Activated CD8-positive, alpha-beta T cell treated with anti-CD3 and anti-CD28 coated beads, Interleukin-2, amount 10 ng/mL, durations not matched to agents 7 days and 5 days (primary cell): ENCODE data around the gene HELZ. TPM values are rescaled to one million over a fixed set of nuclear protein-coding genes. Genes with fewer than 3 reads are reported as not detected.

ENCODE experiments used
- ATAC-seq: fragments of 150-1000 bp; cut with Tn5 transposase; one replicate; pipeline ENCODE4 v1.10.0; 2021; ENCODE audit warnings: moderate library complexity
- CTCF ChIA-PET: fragments of 350-600 bp; sonication (Branson Sonifier 250); formaldehyde crosslinking; loops from one replicate; lab custom pipeline; 2021; ENCODE audit warnings: antibody characterized with exemption; lab: Charles Lee
- POLR2A ChIA-PET: fragments of 350-600 bp; sonication (Branson Sonifier 250); formaldehyde crosslinking; loops from one replicate; lab custom pipeline; 2021; ENCODE audit warnings: antibody characterized with exemption; lab: Charles Lee
- DNase-seq: peaks from one replicate; pipeline ENCODE4 v3.0.0-alpha.2; 2020
- H3K27ac Mint-ChIP-seq: one replicate; pipeline ENCODE4 v1.8.0; 2021; ENCODE audit warnings: mild to moderate bottlenecking, mixed read lengths
- H3K27me3 Mint-ChIP-seq: one replicate; pipeline ENCODE4 v1.8.0; 2021; ENCODE audit warnings: low read depth, mixed read lengths
- H3K36me3 Mint-ChIP-seq: one replicate; pipeline ENCODE4 v1.8.0; 2021; ENCODE audit warnings: low read depth, mixed read lengths
- H3K4me1 Mint-ChIP-seq: one replicate; pipeline ENCODE4 v1.8.0; 2021; ENCODE audit warnings: low read depth, mixed read lengths
- H3K4me3 Mint-ChIP-seq: one replicate; pipeline ENCODE4 v1.8.0; 2021; ENCODE audit warnings: mild to moderate bottlenecking, mixed read lengths
- H3K9me3 Mint-ChIP-seq: one replicate; pipeline ENCODE4 v1.8.0; 2022; ENCODE audit warnings: mixed read lengths; ENCODE audit not compliant: insufficient read depth
- total RNA-seq, 2 experiments: library from RNA; stranded (reverse); gene quantifications; one replicate each; pipeline ENCODE4 v1.2.3, GENCODE V29; 2021

HELZ gene
- total RNA-seq, 2 experiments from 2014 or later: 69.1 to 76.6 TPM

DNA sequence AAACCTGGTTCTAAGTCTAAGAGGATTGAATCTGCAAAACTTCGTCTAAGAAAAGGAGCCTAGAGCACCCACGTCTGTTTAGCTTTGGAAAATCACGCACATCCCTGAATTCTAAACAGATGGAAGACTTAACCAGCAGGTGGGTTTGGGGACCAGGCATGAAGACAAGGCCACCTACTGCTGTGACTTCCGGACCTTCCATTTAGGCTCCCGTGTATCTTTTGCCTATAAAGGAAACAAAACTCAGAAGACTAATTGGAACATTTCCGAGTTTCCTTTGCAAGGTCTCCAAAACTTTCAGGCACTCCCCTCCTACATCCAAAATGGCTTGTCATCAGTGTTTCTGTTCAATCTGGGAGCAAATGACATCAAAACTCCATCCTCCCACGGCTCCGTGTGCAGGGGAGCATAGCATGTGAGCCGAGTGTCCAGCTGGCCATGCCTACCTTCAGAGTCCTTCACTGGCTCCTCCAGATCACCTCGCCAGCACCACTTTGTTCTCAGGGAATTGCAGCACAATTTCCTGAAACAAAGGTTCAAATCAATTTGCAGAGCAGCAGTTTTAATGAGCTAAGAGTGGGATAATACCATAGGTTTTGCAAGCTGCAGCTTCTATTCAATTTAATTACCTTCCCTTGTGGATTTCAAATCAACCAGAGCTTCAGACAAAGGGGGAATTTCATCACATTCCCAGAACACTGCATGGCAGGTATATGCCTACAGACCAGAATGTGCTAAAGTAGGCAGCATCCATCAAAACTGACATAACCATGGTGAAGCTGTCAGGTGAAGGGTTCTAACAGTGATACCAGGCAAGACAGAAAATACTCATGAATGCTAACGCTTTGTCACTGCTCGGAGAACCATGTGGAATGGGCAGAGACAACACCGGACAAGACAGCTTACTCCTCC lies 177.2 kb downstream of the HELZ start:
- Mint-ChIP-seq H3K27ac (no peak overlapping the region), H3K4me1 (no peaks in the 10 kb centered on the region), H3K27me3 (no peaks in the 10 kb centered on the region), H3K36me3 (peaks cover 10% of the 10 kb centered on the region), H3K9me3 (no peaks in the 10 kb centered on the region), H3K4me3 (no peak overlapping the region)
- no peak for ATAC-seq
- ChIA-PET CTCF (interaction anchor here (0.7 to 2.1 kb wide), 4 partner anchors 9 to 328 kb away, joined by 3 to 13 read pairs (median 4); no protein-coding TSS in a partner anchor), POLR2A (no interaction called here)
- no peak for DNase-seq

DNA sequence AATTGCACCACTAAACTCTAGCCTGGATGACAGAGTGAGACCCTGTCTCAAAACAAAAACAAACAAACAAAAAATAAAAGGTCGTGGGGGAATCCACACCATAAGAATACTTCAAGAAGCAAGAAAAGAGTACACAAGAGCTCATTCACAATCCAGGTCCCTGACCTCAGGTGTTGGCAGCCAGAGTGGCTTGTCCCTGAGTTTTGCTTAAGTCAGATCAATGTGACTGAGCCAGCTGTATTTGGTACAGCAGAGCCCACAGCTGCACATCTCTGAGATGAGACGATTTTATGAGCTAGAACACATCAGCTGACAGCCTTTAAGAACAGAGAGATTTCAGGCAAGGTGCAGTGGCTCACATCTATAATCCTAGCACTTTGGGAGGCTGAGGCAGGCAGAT lies 178.3 kb downstream of the HELZ start:
- Mint-ChIP-seq H3K27me3 (no peaks in the 10 kb centered on the region), H3K9me3 (no peaks in the 10 kb centered on the region), H3K4me1 (no peaks in the 10 kb centered on the region), H3K27ac (no peak overlapping the region), H3K36me3 (peaks cover 3% of the 10 kb centered on the region), H3K4me3 (no peak overlapping the region)
- POLR2A ChIA-PET: no interaction called here
- DNase-seq (no peak), ATAC-seq (no peak)
- CTCF ChIA-PET: no interaction called here

GRCh38 chr17:67063141-67063540 lies 181.9 kb downstream of the HELZ start:
- ChIA-PET POLR2A (no interaction called here), CTCF (no interaction called here)
- Mint-ChIP-seq H3K27ac (no peak overlapping the region), H3K4me1 (no peaks in the 10 kb centered on the region), H3K36me3 (no peaks in the 10 kb centered on the region), H3K4me3 (no peak overlapping the region), H3K9me3 (no peaks in the 10 kb centered on the region), H3K27me3 (no peaks in the 10 kb centered on the region)
- no peak for ATAC-seq
- DNase-seq: no peak

DNA sequence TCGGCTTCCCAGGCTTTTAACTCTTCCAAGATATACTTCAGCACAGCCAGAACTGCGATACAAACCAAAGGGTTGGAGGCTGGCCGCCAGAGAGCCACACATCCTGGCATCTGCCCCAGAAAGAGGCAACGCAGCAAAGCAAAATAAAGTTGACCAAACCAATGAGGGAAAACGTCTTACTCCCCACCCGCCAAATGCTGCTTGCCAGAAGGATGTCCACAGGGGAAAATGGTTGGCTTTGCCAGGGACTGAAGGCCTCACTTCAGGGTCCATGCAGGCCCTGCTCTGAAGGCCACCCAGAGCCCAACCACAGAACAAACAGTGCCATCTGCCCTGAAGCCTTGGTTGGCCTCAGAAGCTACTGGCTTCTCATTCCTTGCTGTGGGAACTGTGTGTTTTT lies 185.6 kb downstream of the HELZ start:
- no peak for DNase-seq
- Mint-ChIP-seq H3K9me3 (no peaks in the 10 kb centered on the region), H3K27ac (no peak overlapping the region), H3K4me3 (no peak overlapping the region), H3K36me3 (no peaks in the 10 kb centered on the region), H3K4me1 (no peaks in the 10 kb centered on the region), H3K27me3 (no peaks in the 10 kb centered on the region)
- ChIA-PET CTCF (no interaction called here), POLR2A (no interaction called here)
- ATAC-seq: no peak

DNA sequence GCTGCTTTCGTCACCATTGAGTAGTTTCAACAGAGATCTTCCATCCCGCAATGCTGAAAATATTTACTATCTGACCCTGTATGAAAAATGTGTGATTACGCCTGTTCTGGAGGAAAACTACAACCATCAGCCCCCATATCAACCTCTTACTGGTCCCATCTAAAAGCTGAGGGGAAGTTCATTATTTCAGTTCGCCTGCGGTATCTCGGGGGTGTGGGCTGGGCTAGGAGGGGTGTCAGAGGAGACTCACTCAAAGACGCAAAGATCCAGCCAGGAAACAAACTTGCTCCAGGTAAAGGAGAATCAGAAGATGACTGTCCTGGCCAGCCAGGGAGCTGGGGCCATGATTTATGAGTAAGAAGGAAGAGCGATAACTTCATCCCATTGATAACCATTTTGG lies 187.0 kb downstream of the HELZ start:
- POLR2A ChIA-PET: interaction anchor here (0.7 kb wide), 1 partner anchor 23 kb away, joined by 5 read pairs; no protein-coding TSS in a partner anchor
- Mint-ChIP-seq H3K4me3 (no peak overlapping the region), H3K4me1 (no peaks in the 10 kb centered on the region), H3K27me3 (no peaks in the 10 kb centered on the region), H3K9me3 (no peaks in the 10 kb centered on the region), H3K27ac (no peak overlapping the region), H3K36me3 (no peaks in the 10 kb centered on the region)
- CTCF ChIA-PET: no interaction called here
- no peak for ATAC-seq
- DNase-seq: no peak

GRCh38 chr17:67056746-67057490 lies 188.1 kb downstream of the HELZ start:
- CTCF ChIA-PET: no interaction called here
- H3K4me3 Mint-ChIP-seq: no peak overlapping the region
- no peak for ATAC-seq
- H3K36me3 Mint-ChIP-seq: no peaks in the 10 kb centered on the region
- H3K27ac Mint-ChIP-seq: no peak overlapping the region
- no peaks in the 10 kb centered on the region for H3K27me3 Mint-ChIP-seq
- H3K9me3 Mint-ChIP-seq: no peaks in the 10 kb centered on the region
- DNase-seq: no peak
- POLR2A ChIA-PET: no interaction called here
- no peaks in the 10 kb centered on the region for H3K4me1 Mint-ChIP-seq

GRCh38 chr17:67055811-67056745 lies 188.9 kb downstream of the HELZ start:
- H3K4me3 Mint-ChIP-seq: no peak overlapping the region
- H3K4me1 Mint-ChIP-seq: no peaks in the 10 kb centered on the region
- no peak for DNase-seq
- H3K27ac Mint-ChIP-seq: no peak overlapping the region
- POLR2A ChIA-PET: no interaction called here
- CTCF ChIA-PET: no interaction called here
- H3K9me3 Mint-ChIP-seq: no peaks in the 10 kb centered on the region
- H3K27me3 Mint-ChIP-seq: no peaks in the 10 kb centered on the region
- H3K36me3 Mint-ChIP-seq: no peaks in the 10 kb centered on the region
- ATAC-seq: no peak

DNA sequence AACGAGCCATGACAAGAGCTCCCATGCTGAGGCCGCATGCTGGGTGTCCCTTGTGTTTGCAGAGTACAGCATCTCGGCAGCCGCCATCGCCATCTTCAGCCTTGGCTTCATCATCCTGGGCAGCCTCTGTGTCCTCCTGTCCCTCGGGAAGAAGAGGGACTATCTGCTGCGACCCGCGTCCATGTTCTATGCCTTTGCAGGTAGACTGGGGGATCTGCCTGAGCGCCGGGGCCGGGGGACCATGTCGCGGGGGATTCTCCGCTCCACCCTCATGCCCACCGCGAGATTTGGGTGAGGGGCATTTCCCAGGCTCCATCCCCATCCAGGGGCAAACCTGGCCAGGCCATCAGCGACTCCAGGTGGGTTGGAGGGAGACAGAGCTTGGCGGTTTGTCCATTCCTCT lies 190.0 kb downstream of the HELZ start:
- Mint-ChIP-seq H3K27me3 (no peaks in the 10 kb centered on the region), H3K4me1 (no peaks in the 10 kb centered on the region), H3K9me3 (no peaks in the 10 kb centered on the region), H3K4me3 (no peak overlapping the region), H3K27ac (no peak overlapping the region), H3K36me3 (no peaks in the 10 kb centered on the region)
- ATAC-seq: no peak
- CTCF ChIA-PET: no interaction called here
- DNase-seq: no peak
- POLR2A ChIA-PET: no interaction called here

- ChIA-PET POLR2A (no interaction called here), CTCF (no interaction called here)
- H3K27ac Mint-ChIP-seq: no peak overlapping the region
- H3K4me1 Mint-ChIP-seq: no peaks in the 10 kb centered on the region
- H3K4me3 Mint-ChIP-seq: no peak overlapping the region
- no peak for DNase-seq
- no peak for ATAC-seq
- no peaks in the 10 kb centered on the region for H3K36me3 Mint-ChIP-seq
- H3K27me3 Mint-ChIP-seq: no peaks in the 10 kb centered on the region
- H3K9me3 Mint-ChIP-seq: no peaks in the 10 kb centered on the region
Measured at GRCh38 chr17:67054608-67055007, 190.4 kb downstream of the HELZ start.

DNA sequence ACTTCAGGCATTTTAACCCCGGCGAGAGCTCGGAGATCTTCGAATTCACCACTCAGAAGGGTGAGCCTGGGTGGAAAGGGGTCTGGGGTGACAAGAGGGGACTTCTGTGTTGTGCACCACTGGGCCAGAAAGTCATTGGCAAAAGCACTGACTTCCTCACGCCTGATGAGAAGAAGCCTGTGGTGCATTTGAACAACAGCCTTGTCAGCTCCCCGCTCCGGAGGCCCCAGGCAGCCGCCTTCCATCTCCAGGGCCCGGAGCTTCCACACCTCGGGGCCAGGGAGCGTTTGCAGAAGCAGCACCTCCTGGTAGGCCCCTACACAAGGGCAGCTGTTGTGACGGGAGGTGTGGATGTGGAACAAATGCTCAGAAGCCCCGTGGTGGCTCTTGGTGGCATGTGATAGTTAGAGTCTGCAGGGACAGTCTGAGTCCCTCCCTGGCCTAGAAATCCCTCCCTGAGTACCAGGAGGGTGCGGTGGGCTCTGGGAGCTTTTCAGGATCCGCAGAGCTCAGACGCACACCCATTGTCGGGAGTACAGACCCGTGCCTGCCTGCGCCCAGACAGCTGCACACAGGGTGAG lies 190.9 kb downstream of the HELZ start:
- no peaks in the 10 kb centered on the region for H3K36me3 Mint-ChIP-seq
- CTCF ChIA-PET: no interaction called here

GRCh38 chr17:67053438-67054000 lies 191.5 kb downstream of the HELZ start:
- Mint-ChIP-seq H3K27me3 (no peaks in the 10 kb centered on the region), H3K4me1 (no peaks in the 10 kb centered on the region), H3K4me3 (no peak overlapping the region), H3K9me3 (peaks cover 7% of the 10 kb centered on the region), H3K36me3 (peaks cover 4% of the 10 kb centered on the region), H3K27ac (no peak overlapping the region)
- POLR2A ChIA-PET: no interaction called here
- no peak for DNase-seq
- no peak for ATAC-seq
- CTCF ChIA-PET: no interaction called here

More for the DNA sequence above, 190.9 kb downstream of the HELZ start:
- Mint-ChIP-seq H3K9me3 (peaks cover 1% of the 10 kb centered on the region), H3K27me3 (no peaks in the 10 kb centered on the region), H3K4me1 (no peaks in the 10 kb centered on the region), H3K27ac (no peak overlapping the region), H3K4me3 (no peak overlapping the region)
- no peak for DNase-seq
- ATAC-seq: no peak
- POLR2A ChIA-PET: no interaction called here
